COR-L47 (cell line): ENCODE results near the gene DARS1.
"Not testable (repeated sequence)": the region's sequence is repeated elsewhere in the genome, so short reads cannot be mapped to it uniquely, and the experiment has no call there.

Experiments used
- DNase-seq: peaks from one replicate; lab custom pipeline; 2025; lab: John Stamatoyannopoulos, UW

The DARS1 gene

DNA sequence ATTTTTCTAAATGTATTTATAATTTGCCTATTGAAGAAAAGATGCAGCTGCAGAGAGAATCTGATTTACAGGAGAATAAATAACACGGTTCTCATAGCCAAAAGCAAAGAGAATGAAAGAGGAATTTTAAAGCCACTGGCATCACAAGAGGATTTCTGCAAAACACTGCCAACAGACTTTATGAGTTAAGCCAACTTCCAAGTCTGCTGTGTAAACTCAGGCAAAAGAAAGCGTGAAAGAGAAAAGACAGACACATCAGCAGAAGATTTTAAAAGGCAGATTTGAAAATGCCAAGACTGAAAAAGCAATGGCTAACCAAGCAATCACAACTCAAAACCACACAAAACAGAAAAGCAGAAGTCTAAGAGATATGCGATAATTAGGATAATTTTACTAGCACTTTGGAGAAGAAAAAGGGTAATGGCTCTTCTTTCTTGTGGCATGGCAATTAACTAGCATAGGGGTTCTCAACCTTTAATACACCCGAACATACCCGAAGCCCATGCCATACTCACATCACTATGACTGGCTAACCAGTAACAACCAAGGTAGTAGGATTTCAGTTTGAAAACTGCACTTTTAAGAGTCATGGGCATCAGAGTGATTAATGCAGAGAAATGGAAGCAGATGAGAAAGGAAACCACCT lies 4.9 kb downstream of the DARS1 start:
- no peak for DNase-seq

GRCh38 chr2:135975702-135976101 lies 9.7 kb downstream of the DARS1 start:
- no peak for DNase-seq

- no peak for DNase-seq
Observed at GRCh38 chr2:135974036-135974435, 11.4 kb downstream of the DARS1 start.

GRCh38 chr2:135969655-135970387 lies 15.6 kb downstream of the DARS1 start:
- no peak for DNase-seq

DNA sequence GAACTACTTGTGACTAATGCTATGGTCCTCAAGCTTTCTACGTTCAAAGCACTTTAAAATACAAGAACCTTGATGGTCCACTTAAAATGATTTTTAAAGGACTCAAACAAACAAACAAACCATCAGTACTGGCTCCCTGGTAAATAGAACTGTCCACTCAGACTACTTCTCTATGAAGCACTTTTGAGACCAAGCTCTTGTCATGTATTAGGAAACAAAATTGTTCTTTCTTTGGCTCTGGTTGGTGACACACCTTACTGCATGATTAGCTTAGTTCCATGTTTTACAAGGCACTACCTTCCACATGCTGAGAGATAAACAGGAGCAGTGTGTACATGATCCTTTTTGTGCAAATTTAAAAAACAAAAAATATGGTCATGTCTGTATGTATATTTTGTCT lies 19.7 kb downstream of the DARS1 start:
- no peak for DNase-seq

GRCh38 chr2:135964404-135964803 lies 21.0 kb downstream of the DARS1 start:
- not testable (repeated sequence) for DNase-seq

DNA sequence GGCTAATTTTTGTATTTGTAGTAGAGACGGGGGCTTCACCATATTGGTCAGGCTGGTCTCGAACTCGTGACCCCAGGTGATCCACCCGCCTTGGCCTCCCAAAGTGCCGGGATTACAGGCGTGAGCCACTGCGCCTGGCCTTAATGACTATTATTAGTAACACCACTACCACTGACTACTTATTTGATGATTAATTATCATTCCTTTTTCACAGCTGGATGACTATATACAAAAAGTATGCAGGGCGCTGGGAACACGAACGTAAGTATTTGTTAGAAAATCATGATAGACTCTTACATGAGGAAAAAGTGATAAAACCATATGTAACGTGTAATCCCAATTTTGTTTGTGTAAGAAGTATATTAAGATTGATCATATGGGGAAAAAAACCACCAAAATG lies 21.6 kb downstream of the DARS1 start:
- no peak for DNase-seq

DNA sequence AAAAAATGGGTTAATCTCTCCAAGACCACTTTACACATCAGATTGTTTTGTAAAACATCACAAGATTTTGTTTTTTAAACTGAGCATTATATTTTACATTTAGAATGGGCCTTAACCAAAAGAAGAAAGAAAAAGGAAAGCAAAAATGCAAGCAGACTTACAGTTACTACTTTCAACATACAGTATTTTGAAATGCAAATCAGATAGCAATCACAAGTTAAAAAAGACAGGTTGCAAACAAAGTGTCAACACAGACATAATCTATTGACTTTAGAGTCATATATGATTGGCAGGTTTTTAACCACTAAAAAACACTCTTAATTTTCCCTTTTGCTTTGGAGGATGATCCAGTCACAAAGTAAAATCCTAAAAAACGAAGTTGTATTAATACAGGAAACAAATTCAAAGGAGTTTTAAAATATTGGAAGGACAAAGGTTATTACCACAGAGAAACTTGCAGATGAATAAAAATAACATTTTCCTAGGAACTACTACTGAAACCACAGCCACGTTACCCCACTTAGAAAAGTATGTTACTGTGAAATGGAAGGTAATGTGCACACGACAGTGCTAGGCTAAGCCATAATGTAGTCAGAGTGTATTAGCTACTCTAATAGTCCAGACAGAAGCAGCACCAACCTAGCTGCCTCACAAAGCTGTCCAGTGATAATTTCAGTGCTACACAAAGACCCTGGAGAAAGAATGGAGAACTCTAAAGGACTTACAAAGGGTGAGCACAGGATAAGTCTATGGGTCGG lies 22.9 kb downstream of the DARS1 start:
- no peak for DNase-seq

- DNase-seq = peak; percentile 81
Observed at GRCh38 chr2:135960656-135961551, 24.5 kb downstream of the DARS1 start.

DNA sequence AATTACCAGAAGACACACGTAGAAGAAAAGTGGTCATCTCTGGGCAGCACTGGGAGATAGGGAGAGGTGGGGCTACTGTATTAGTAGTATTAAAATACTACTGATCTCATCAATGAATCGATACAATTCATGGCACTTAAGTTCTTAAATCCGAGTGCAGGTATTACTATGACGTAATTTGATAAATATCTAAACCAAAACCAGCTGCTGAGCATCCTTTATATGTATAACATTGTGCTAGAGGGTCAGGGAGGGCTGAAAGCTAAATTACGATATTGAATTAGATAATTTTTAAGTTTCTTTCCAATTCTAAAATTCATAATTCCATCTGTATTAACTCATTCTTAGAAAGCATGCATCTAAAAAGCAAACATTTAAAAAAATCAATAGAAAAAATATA lies 25.3 kb downstream of the DARS1 start:
- DNase-seq = no peak

DNA sequence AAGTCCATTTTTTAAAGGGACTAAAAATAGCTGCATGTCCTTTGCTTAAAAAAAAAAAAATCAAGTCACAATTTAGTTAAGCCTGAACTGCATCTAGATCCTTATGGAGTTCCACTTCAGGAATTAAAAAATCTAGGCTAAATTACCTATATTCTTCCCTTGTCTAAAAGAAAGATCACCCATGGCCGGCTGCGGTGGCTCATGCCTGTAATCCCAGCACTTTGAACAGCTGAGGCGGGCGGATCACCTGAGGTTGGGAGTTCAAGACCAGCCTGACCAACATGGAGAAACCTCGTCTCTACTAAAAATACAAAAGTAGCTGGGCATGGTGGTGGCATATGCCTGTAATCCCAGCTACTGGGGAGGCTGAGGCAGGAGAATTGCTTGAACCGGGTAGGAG lies 26.5 kb downstream of the DARS1 start:
- DNase-seq = not testable (repeated sequence)

DNA sequence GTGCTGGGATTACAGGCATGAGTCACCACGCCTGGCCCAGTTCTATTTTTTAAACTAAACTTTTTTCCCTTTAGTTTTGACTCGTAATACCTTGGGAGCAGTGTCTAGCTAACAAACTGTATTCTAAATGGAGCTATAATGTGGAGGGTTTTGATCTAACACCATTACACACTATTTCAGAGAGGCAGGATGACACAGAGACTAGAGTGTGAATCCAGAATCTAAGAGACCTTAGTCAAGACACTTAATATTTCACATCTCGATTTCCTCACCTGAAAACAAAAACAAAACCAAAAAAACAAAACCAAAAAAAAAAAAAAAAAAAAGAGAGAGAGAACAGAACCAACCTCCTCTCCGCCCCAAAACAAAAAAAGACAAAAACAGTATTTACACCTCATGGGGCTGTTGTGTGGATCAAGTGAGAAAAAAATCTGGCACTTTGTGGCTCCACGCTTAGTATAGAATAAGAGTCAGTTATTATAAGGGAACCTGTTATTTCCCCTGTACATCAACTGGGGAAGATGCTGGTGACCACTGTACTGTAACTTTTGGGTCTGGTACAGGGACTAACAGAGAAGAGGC lies 31.3 kb downstream of the DARS1 start:
- DNase-seq = no peak

GRCh38 chr2:135952891-135953290 lies 32.5 kb downstream of the DARS1 start:
- no peak for DNase-seq

DNA sequence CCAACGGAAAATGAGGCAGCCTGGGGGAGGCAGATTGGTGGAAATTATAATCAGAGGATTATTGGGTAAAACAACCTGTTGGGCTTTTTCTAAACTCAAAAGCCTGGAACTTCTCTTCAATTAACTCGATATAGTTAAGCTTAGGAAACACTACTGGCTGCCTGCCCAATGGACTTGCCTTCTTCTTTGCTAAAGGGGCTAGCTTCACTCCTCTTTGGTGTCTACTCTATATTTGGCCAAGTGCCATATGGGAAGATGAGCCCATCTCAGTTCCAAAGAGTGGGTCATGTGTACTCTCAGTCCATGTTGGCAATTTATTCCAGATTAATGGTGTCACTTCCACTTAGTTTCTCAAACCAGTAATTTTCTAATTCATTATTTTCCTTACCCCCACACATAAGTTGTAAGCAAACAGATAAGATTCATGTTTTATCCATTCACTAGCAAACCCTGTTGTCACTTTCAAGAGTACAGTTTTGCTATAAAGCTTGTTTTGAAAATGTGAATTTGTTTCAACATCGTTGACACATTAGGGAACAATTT lies 34.3 kb downstream of the DARS1 start:
- DNase-seq = peak; percentile 49

GRCh38 chr2:135949451-135950234 lies 35.8 kb downstream of the DARS1 start:
- no peak for DNase-seq

- DNase-seq = no peak
Observed at GRCh38 chr2:135948642-135949355, 36.6 kb downstream of the DARS1 start.

GRCh38 chr2:135948141-135948540 lies 37.3 kb downstream of the DARS1 start:
- no peak for DNase-seq

GRCh38 chr2:135947483-135947882 lies 37.9 kb downstream of the DARS1 start:
- no peak for DNase-seq

DNA sequence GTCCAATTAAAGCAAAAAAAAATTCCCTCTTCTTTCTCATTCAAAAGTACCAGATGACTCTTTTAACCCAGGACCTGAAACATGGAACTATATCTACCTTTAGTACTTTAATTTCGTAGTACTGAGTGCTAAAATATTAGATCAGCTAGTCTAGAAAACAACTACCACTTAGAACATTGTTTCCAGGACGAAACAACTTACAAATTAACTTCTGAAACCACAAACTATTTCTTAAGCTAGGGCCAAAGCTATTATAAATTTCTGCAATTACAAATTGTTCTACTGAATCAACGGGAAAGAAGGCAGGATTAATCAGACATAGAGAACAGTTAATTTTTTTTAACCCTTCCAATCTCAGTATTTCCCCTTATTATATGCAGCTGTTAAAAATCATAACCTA lies 39.9 kb downstream of the DARS1 start:
- DNase-seq = no peak

GRCh38 chr2:135944625-135945024 lies 40.8 kb downstream of the DARS1 start:
- DNase-seq = no peak
